ENCODE measurements around the gene SBDS. TPM values are rescaled to one million over a fixed set of nuclear protein-coding genes. Genes with fewer than 3 reads are reported as not detected.

SBDS gene
- total and polyA plus RNA-seq, 2 of the 4 experiments (the other 2 are of a cell fraction): 43.0 to 65.7 TPM

DNA sequence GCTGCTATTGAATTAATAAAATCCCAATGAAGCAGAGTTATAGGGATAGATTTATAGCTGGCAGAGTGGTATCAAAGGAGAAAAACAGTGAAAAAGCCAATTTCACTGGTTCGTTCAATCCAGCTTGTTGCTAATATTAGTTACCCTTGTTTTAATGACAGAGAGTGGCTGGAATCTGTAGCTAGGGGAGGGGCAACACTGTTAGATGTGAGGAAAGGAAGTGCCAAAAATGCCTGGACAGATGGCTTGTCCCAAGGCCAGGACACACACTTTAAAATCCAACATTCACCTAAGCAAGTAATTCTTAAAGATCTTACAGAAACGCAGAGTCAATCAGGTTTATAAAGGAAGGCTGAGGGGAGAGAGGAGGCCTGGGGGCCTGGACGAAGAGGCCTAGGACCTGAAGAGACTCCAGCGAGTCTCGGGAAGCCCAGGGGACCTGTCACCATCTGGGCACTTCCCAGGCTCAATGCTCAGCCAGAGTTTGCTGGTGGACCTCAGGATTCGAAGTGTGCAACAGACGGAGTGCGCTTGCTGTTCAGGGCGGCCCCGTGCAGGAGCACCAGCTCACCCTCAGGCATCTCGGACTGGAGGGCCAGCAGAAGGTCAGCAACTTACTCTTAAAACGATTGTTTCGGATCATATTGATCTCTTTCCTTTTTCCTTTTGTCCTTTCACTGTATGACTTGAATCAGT is 37.6 kb downstream of the SBDS start:
- BruUV-seq (replicated peaks): no TSS peak
- CTCF ChIA-PET: no interaction called here
- H3K4me3 ChIP-seq (ENCODE audit: insufficient read depth, low read depth, low read length): no peak overlapping the region

More for the DNA sequence above, 37.6 kb downstream of the SBDS start:
- no peaks in the 10 kb centered on the region for H3K9me3 ChIP-seq (ENCODE audit: control insufficient read depth, insufficient read depth, low read length)
- no peak overlapping the region for H2BK5ac ChIP-seq (ENCODE audit: low read depth, low read length, poor library complexity, severe bottlenecking)
- H3K18ac ChIP-seq (ENCODE audit: low read depth, low read length): no peak overlapping the region
- H2AFZ ChIP-seq (replicated peaks; ENCODE audit: low read length, poor library complexity): no peak overlapping the region
- in situ Hi-C loops (cut with MboI; ENCODE audit: low sequenced_read_pairs): no loop called here
- peaks cover 46% of the 10 kb centered on the region for H3K36me3 ChIP-seq (ENCODE audit: control insufficient read depth, insufficient read depth, low read length)
- POLR2A ChIA-PET (ENCODE audit: unreplicated experiment): no interaction called here
- H3K4me1 ChIP-seq (ENCODE audit: control insufficient read depth, insufficient read depth, low read length): peaks cover 2% of the 10 kb centered on the region; the same call in 1 of the 2 replicates
- WGBS, 2 experiments (ENCODE audit: extremely low coverage in 2 of 2, insufficient read length in 1 of 2): 97% methylated on average over 6 of the region's 13 CpGs; no CpG with 5 or more reads in 1 of the 2 experiments
- H3K9ac ChIP-seq (ENCODE audit: low read depth, low read length): no peak overlapping the region
- H3K4ac ChIP-seq (ENCODE audit: low read depth, low read length): no peak overlapping the region
- dilution Hi-C loops (cut with HindIII; ENCODE audit: low sequenced_read_pairs, unreplicated experiment): no loop called here
- no peak overlapping the region for H2BK120ac ChIP-seq (ENCODE audit: low read depth, low read length)
- intact Hi-C loops (cut with micrococcal nuclease): no loop called here
- H2AK5ac ChIP-seq (ENCODE audit: low read depth, low read length): no peak overlapping the region
- no peak overlapping the region for H2BK15ac ChIP-seq (ENCODE audit: low read depth, low read length)
- no peak overlapping the region for H3K27ac ChIP-seq (ENCODE audit: insufficient read depth, low read length)
- H3K79me1 ChIP-seq (ENCODE audit: low read depth in 1 of 2, low read length in 2 of 2): peaks cover 3 to 34% of the 10 kb centered on the region in 2 experiments; a peak in 3 of 4 replicates
- DNase-seq (no peak), ATAC-seq (ENCODE audit: low read depth) (no peak)
- no peak overlapping the region for H3K56ac ChIP-seq (ENCODE audit: extremely low read depth, insufficient read depth, low read length)
- no peak overlapping the region for H4K5ac ChIP-seq (ENCODE audit: low read depth, low read length)
- no peak overlapping the region for H4K8ac ChIP-seq (ENCODE audit: low read depth in 2 of 2, low read length in 2 of 2)
- no peak overlapping the region for H4K91ac ChIP-seq (ENCODE audit: insufficient read depth, low read depth, low read length)
- H2BK20ac ChIP-seq (ENCODE audit: low read depth, low read length): no peak overlapping the region
- no peak overlapping the region for H3K14ac ChIP-seq (replicated peaks; ENCODE audit: low read depth, low read length)
- H3K23ac ChIP-seq (ENCODE audit: low read depth, low read length): no peak overlapping the region
- H3K4me2 ChIP-seq (ENCODE audit: low read depth, low read length): no peak overlapping the region
- no peak overlapping the region for H2AK9ac ChIP-seq (replicated peaks; ENCODE audit: low read depth, low read length, poor library complexity)
- TF ChIP-seq NFE2L2 (IDR thresholded peaks at IDR 0.05; ENCODE audit: low read depth, low read length) (no peak), USF2 (IDR thresholded peaks at IDR 0.05; ENCODE audit: low read depth, low read length) (no peak), FOS (IDR thresholded peaks at IDR 0.05; ENCODE audit: low read depth, low read length) (no peak), ELK1 (IDR thresholded peaks at IDR 0.05; ENCODE audit: borderline replicate concordance, low read depth, low read length) (no peak), POLR2A (IDR thresholded peaks at IDR 0.05; ENCODE audit: low read depth, low read length) (no peak), RFX5 (IDR thresholded peaks at IDR 0.05; ENCODE audit: low read depth, low read length) (no peak), MAFK (IDR thresholded peaks at IDR 0.05; ENCODE audit: low read depth, low read length) (no peak), BHLHE40 (IDR thresholded peaks at IDR 0.05; ENCODE audit: low read depth, low read length) (no peak), CTCF (conservative IDR thresholded peaks at IDR 0.05; ENCODE audit: low read depth, low read length) (no peak), MAZ (IDR thresholded peaks at IDR 0.05; ENCODE audit: borderline replicate concordance, low read depth, low read length) (no peak), MXI1 (IDR thresholded peaks at IDR 0.05; ENCODE audit: borderline replicate concordance, low read depth, low read length) (no peak), RAD21 (IDR thresholded peaks at IDR 0.05; ENCODE audit: low read length) (no peak)
- no peaks in the 10 kb centered on the region for H3K27me3 ChIP-seq (ENCODE audit: control insufficient read depth, insufficient read depth, low read length)
- H3K9me1 ChIP-seq (ENCODE audit: insufficient read depth, low read length): peaks cover 5% of the 10 kb centered on the region
- H4K20me1 ChIP-seq (ENCODE audit: insufficient read depth, low read length): no peaks in the 10 kb centered on the region

Data from IMR-90 (cell line).